IPS DF 6.9 (cell line): ENCODE measurements around the gene MIP.
"Not testable (repeated sequence)": the region's sequence is repeated elsewhere in the genome, so short reads cannot be mapped to it uniquely, and the experiment has no call there.

Experiments
- DNase-seq: peaks from one replicate; pipeline ENCODE4 v3.0.0-alpha.2; 2013; ENCODE audit warnings: low read depth, low spot score
- H3K27ac ChIP-seq: one replicate; pipeline ENCODE4 v1.5.1; 2013; ENCODE audit warnings: low read length, control low read depth
- H3K27me3 ChIP-seq: 2 replicates; pipeline ENCODE4 v1.6.1; 2013; ENCODE audit warnings: mild to moderate bottlenecking, low read length; ENCODE audit not compliant: control insufficient read depth, insufficient read depth
- H3K36me3 ChIP-seq: 2 replicates; pipeline ENCODE4 v1.6.1; 2013; ENCODE audit warnings: low read length; ENCODE audit not compliant: control insufficient read depth, insufficient read depth
- H3K4me1 ChIP-seq: 2 replicates; pipeline ENCODE4 v1.6.1; 2013; ENCODE audit warnings: low read length; ENCODE audit not compliant: control insufficient read depth, insufficient read depth
- H3K4me3 ChIP-seq: 2 replicates; pipeline ENCODE4 v1.5.1; 2013; ENCODE audit warnings: mild to moderate bottlenecking, low read length
- H3K9me3 ChIP-seq: 2 replicates; pipeline ENCODE4 v1.6.1; 2013; ENCODE audit warnings: low read length, inconsistent platforms; ENCODE audit not compliant: control insufficient read depth, insufficient read depth
- WGBS: extraction: QIAGEN DNeasy Blood & Tissue Kit; methylation state at CpG from one replicate; pipeline ENCODE4 v1.1.7; 2013; ENCODE audit warnings: mixed read lengths, missing lambda C conversion rate; ENCODE audit not compliant: insufficient read length, insufficient coverage; 5-methylcytosine and 5-hydroxymethylcytosine counted together

The MIP gene

GRCh38 chr12:56411781-56412639, 42.4 kb downstream of the MIP start:
- no peak overlapping the region for H3K4me3 ChIP-seq
- H3K9me3 ChIP-seq: no peaks in the 10 kb centered on the region
- no CpG with 5 or more reads among the region's 6 CpGs for WGBS
- no peaks in the 10 kb centered on the region for H3K27me3 ChIP-seq
- H3K27ac ChIP-seq: no peak overlapping the region
- no peak for DNase-seq
- no peaks in the 10 kb centered on the region for H3K4me1 ChIP-seq
- H3K36me3 ChIP-seq: no peaks in the 10 kb centered on the region; the same call in 1 of the 2 replicates

- H3K4me1 ChIP-seq: no peaks in the 10 kb centered on the region
- no peaks in the 10 kb centered on the region for H3K27me3 ChIP-seq
- DNase-seq: no peak
- H3K4me3 ChIP-seq: no peak overlapping the region
- no peaks in the 10 kb centered on the region for H3K9me3 ChIP-seq
- WGBS: no CpG with 5 or more reads among the region's 4 CpGs
- H3K27ac ChIP-seq: no peak overlapping the region
- no peaks in the 10 kb centered on the region; the same call in 1 of the 2 replicates for H3K36me3 ChIP-seq
Measured at GRCh38 chr12:56410768-56411167, 43.7 kb downstream of the MIP start.

GRCh38 chr12:56408799-56409417, 45.5 kb downstream of the MIP start:
- no peak for DNase-seq
- no peak overlapping the region for H3K27ac ChIP-seq
- no CpG with 5 or more reads among the region's 5 CpGs for WGBS
- H3K27me3 ChIP-seq: no peaks in the 10 kb centered on the region
- no peak overlapping the region for H3K4me3 ChIP-seq
- no peaks in the 10 kb centered on the region for H3K4me1 ChIP-seq
- no peaks in the 10 kb centered on the region for H3K9me3 ChIP-seq
- H3K36me3 ChIP-seq: no peaks in the 10 kb centered on the region; the same call in 1 of the 2 replicates

GRCh38 chr12:56404227-56404626, 50.2 kb downstream of the MIP start:
- H3K27ac ChIP-seq, H3K9me3 ChIP-seq, DNase-seq, H3K27me3 ChIP-seq, H3K36me3 ChIP-seq, H3K4me3 ChIP-seq, H3K4me1 ChIP-seq: not testable (repeated sequence)
- WGBS: 100% methylated on average over 1 of the region's 3 CpGs

GRCh38 chr12:56401612-56402011, 52.8 kb downstream of the MIP start:
- not testable (repeated sequence) for H3K27ac ChIP-seq, H3K4me1 ChIP-seq, H3K36me3 ChIP-seq, DNase-seq, H3K9me3 ChIP-seq, H3K27me3 ChIP-seq, H3K4me3 ChIP-seq

- not testable (repeated sequence) for H3K9me3 ChIP-seq, H3K36me3 ChIP-seq, H3K4me3 ChIP-seq, H3K4me1 ChIP-seq, H3K27me3 ChIP-seq, DNase-seq, H3K27ac ChIP-seq
- WGBS: no CpG with 5 or more reads among the region's 3 CpGs
Measured at GRCh38 chr12:56401125-56401524, 53.3 kb downstream of the MIP start.
